HEK293 (cell line): ENCODE results near the gene UGT1A8.

Experiments
- CTCF ChIA-PET: fragments of 350-600 bp; formaldehyde crosslinking; extraction: SDS; loops from one replicate; lab custom pipeline; 2021; ENCODE audit warnings: antibody characterized with exemption; lab: Yijun Ruan, JAX
- POLR2A ChIA-PET: fragments of 300-600 bp; formaldehyde crosslinking; extraction: SDS; loops from one replicate; lab custom pipeline; 2020; ENCODE audit warnings: antibody characterized with exemption, inconsistent platforms; lab: Yijun Ruan, JAX
- H3K27ac ChIP-seq: fragments of 200-500 bp; sonication (Bioruptor generic); 2 replicates; pipeline ENCODE4 v1.5.1; 2014; ENCODE audit warnings: low read depth, low read length, control low read depth, inconsistent platforms; ENCODE audit errors: extremely low read depth
- H3K36me3 ChIP-seq, 2 experiments: fragments of 200-500 bp in 1 of 2; sonication (Bioruptor generic) in 1 of 2; 1 replicate in 1 of 2; 2 replicates in 1 of 2; pipeline ENCODE4 v1.5.1; 2014 to 2017; ENCODE audit warnings: inconsistent platforms in 2 of 2, low read length in 2 of 2; ENCODE audit not compliant: control insufficient read depth in 2 of 2, insufficient read depth in 1 of 2
- H3K4me1 ChIP-seq: fragments of 200-500 bp; sonication (Bioruptor generic); 2 replicates; pipeline ENCODE4 v1.5.1; 2014; ENCODE audit warnings: mild to moderate bottlenecking, low read length, inconsistent platforms; ENCODE audit not compliant: control insufficient read depth, insufficient read depth
- H3K4me3 ChIP-seq: 2 replicates; pipeline ENCODE4 v1.5.1; 2011; ENCODE audit warnings: low read depth, mild to moderate bottlenecking, control low read depth, low read length, moderate library complexity
- H3K9me3 ChIP-seq: fragments of 200-500 bp; sonication (Bioruptor generic); 2 replicates; pipeline ENCODE4 v1.5.1; 2014; ENCODE audit warnings: low read depth, low read length, inconsistent platforms; ENCODE audit not compliant: control insufficient read depth, insufficient read depth
- GLI4 ChIP-seq: fragments of 450-650 bp; formaldehyde crosslinking; IDR thresholded peaks from 2 replicates; pipeline ENCODE4 v1.5.1; 2016; ENCODE audit warnings: missing biosample characterization, missing genetic modification characterization
- GLIS2 ChIP-seq: fragments of 450-650 bp; formaldehyde crosslinking; IDR thresholded peaks from 2 replicates; pipeline ENCODE4 v1.5.1; 2016; ENCODE audit warnings: missing biosample characterization, missing genetic modification characterization
- KLF16 ChIP-seq: fragments of 450-650 bp; formaldehyde crosslinking; IDR thresholded peaks from 2 replicates; pipeline ENCODE4 v1.5.1; 2017; ENCODE audit warnings: missing biosample characterization, missing genetic modification characterization
- OSR2 ChIP-seq: fragments of 450-650 bp; formaldehyde crosslinking; IDR thresholded peaks from 2 replicates; pipeline ENCODE4 v1.5.1; 2016; ENCODE audit warnings: missing biosample characterization, missing genetic modification characterization
- SCRT1 ChIP-seq: fragments of 450-650 bp; formaldehyde crosslinking; IDR thresholded peaks from 2 replicates; pipeline ENCODE4 v1.5.1; 2016; ENCODE audit warnings: missing biosample characterization, missing genetic modification characterization, borderline replicate concordance
- ZBTB21 ChIP-seq: fragments of 450-650 bp; formaldehyde crosslinking; IDR thresholded peaks from 2 replicates; pipeline ENCODE4 v1.5.1; 2017; ENCODE audit warnings: missing biosample characterization, missing genetic modification characterization
- ZNF169 ChIP-seq: fragments of 450-650 bp; formaldehyde crosslinking; IDR thresholded peaks from 2 replicates; pipeline ENCODE4 v1.5.1; 2016; ENCODE audit warnings: missing biosample characterization, missing genetic modification characterization
- ZNF214 ChIP-seq: fragments of 450-650 bp; formaldehyde crosslinking; IDR thresholded peaks from 2 replicates; pipeline ENCODE4 v1.5.1; 2017; ENCODE audit warnings: missing biosample characterization, mild to moderate bottlenecking, missing genetic modification characterization, borderline replicate concordance
- ZNF302 ChIP-seq: fragments of 450-650 bp; formaldehyde crosslinking; IDR thresholded peaks from 2 replicates; pipeline ENCODE4 v1.5.1; 2016; ENCODE audit warnings: missing biosample characterization, missing genetic modification characterization, low read depth
- ZNF394 ChIP-seq: fragments of 450-650 bp; formaldehyde crosslinking; IDR thresholded peaks from 2 replicates; pipeline ENCODE4 v1.5.1; 2016; ENCODE audit warnings: missing biosample characterization, missing genetic modification characterization, mild to moderate bottlenecking, moderate library complexity, borderline replicate concordance
- ZNF510 ChIP-seq: fragments of 450-650 bp; formaldehyde crosslinking; IDR thresholded peaks from 2 replicates; pipeline ENCODE4 v1.5.1; 2018; ENCODE audit warnings: mild to moderate bottlenecking, missing genetic modification characterization, missing biosample characterization; ENCODE audit not compliant: insufficient replicate concordance
- ZNF555 ChIP-seq: fragments of 450-650 bp; formaldehyde crosslinking; conservative IDR thresholded peaks from 2 replicates; pipeline ENCODE4 v1.5.1; 2017; ENCODE audit warnings: missing biosample characterization, mild to moderate bottlenecking, missing genetic modification characterization, inconsistent platforms
- ZNF571 ChIP-seq: fragments of 450-650 bp; formaldehyde crosslinking; IDR thresholded peaks from 2 replicates; pipeline ENCODE4 v1.5.0; 2017; ENCODE audit warnings: missing biosample characterization, missing genetic modification characterization
- ZNF670 ChIP-seq: fragments of 450-650 bp; formaldehyde crosslinking; IDR thresholded peaks from 2 replicates; pipeline ENCODE4 v1.5.1; 2016; ENCODE audit warnings: missing biosample characterization, missing genetic modification characterization, low read depth
- ZNF768 ChIP-seq: fragments of 450-650 bp; formaldehyde crosslinking; IDR thresholded peaks from 2 replicates; pipeline ENCODE4 v1.5.1; 2018; ENCODE audit warnings: missing biosample characterization, mild to moderate bottlenecking, missing genetic modification characterization
- ZNF837 ChIP-seq: fragments of 450-650 bp; formaldehyde crosslinking; IDR thresholded peaks from 2 replicates; pipeline ENCODE4 v1.5.1; 2016; ENCODE audit warnings: missing biosample characterization, missing genetic modification characterization
- ZXDB ChIP-seq: fragments of 450-650 bp; formaldehyde crosslinking; IDR thresholded peaks from 2 replicates; pipeline ENCODE4 v1.5.1; 2016; ENCODE audit warnings: missing biosample characterization, missing genetic modification characterization
- TF ChIP-seq, protein P1 (sequence below): fragments of 450-650 bp; formaldehyde crosslinking; IDR thresholded peaks from 2 replicates; pipeline ENCODE4 v1.5.1; 2016; ENCODE audit warnings: missing biosample characterization, missing genetic modification characterization
- TF ChIP-seq, protein P2 (sequence below): fragments of 450-650 bp; formaldehyde crosslinking; IDR thresholded peaks from 2 replicates; pipeline ENCODE4 v1.5.1; 2017; ENCODE audit warnings: missing biosample characterization, missing genetic modification characterization
- TF ChIP-seq, protein P3 (sequence below): fragments of 450-650 bp; formaldehyde crosslinking; IDR thresholded peaks from 2 replicates; pipeline ENCODE4 v1.5.1; 2017; ENCODE audit warnings: missing biosample characterization, missing genetic modification characterization
- TF ChIP-seq, protein P4 (sequence below): fragments of 450-650 bp; formaldehyde crosslinking; IDR thresholded peaks from 2 replicates; pipeline ENCODE4 v1.5.1; 2016; ENCODE audit warnings: missing biosample characterization, missing genetic modification characterization

The UGT1A8 gene

DNA sequence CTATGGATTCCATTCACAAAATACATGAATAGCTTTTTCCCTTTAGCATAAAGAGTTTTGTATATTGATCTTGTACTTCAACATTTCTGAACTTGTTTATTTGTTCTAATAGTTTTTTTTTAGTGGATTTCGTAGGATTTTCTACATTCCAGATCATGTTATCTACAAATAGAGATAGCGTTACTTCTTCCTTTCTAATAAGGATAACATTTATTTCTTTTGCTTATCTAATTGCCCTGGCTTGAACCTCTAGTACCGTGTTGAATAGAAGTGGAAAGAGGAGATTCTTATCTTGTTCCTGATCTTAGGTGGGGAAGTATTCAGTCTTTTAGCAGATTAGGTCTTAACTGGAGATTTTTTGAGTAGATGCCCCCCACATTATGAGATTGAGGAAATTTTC is 84.8 kb downstream of the UGT1A8 start:
- no peaks in the 10 kb centered on the region for H3K36me3 ChIP-seq

DNA sequence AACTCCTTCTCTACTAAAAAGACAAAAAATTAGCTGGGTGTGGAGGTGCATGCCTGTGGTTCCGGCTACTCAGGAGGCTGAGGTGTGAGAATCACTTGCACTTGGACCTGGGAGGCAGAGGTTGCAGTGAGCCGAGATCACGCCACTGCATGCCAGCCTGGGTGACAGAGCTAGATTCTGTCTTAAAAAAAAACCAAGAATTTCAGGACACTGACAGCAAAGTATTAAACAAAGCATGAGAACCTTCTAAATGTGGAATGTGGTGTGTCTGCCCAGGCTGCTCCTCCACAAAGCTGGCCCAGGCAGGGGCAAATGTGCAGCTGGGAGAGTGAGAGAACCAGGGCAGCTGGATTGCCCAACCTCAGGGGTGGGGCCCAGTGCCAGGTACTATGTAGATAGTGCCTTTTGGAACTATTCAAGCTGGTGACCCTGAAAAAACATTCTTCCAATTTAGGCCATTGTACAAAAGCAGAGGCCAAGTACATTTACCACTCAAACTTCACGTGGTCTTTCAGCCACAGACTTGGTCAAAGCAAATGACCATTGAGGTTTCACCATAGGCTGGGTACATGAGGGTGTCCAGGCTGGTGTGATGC is 88.6 kb downstream of the UGT1A8 start:
- Histone ChIP-seq H3K27ac (no peak overlapping the region), H3K36me3 (no peaks in the 10 kb centered on the region), H3K9me3 (no peaks in the 10 kb centered on the region), H3K4me3 (no peak overlapping the region), H3K4me1 (no peaks in the 10 kb centered on the region)
- CTCF ChIA-PET = no interaction called here
- no peak for TF ChIP-seq ZNF169 (tag by site-specific recombination)
- TF ChIP-seq, protein P1, sequence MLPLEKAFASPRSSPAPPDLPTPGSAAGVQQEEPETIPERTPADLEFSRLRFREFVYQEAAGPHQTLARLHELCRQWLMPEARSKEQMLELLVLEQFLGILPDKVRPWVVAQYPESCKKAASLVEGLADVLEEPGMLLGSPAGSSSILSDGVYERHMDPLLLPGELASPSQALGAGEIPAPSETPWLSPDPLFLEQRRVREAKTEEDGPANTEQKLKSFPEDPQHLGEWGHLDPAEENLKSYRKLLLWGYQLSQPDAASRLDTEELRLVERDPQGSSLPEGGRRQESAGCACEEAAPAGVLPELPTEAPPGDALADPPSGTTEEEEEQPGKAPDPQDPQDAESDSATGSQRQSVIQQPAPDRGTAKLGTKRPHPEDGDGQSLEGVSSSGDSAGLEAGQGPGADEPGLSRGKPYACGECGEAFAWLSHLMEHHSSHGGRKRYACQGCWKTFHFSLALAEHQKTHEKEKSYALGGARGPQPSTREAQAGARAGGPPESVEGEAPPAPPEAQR = no peak
- TF ChIP-seq ZNF571 (tag by site-specific recombination) = no peak
- no peak for TF ChIP-seq ZXDB (tag by site-specific recombination)
- TF ChIP-seq, protein P2, sequence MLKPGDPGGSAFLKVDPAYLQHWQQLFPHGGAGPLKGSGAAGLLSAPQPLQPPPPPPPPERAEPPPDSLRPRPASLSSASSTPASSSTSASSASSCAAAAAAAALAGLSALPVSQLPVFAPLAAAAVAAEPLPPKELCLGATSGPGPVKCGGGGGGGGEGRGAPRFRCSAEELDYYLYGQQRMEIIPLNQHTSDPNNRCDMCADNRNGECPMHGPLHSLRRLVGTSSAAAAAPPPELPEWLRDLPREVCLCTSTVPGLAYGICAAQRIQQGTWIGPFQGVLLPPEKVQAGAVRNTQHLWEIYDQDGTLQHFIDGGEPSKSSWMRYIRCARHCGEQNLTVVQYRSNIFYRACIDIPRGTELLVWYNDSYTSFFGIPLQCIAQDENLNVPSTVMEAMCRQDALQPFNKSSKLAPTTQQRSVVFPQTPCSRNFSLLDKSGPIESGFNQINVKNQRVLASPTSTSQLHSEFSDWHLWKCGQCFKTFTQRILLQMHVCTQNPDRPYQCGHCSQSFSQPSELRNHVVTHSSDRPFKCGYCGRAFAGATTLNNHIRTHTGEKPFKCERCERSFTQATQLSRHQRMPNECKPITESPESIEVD = no peak
- TF ChIP-seq, protein P3, sequence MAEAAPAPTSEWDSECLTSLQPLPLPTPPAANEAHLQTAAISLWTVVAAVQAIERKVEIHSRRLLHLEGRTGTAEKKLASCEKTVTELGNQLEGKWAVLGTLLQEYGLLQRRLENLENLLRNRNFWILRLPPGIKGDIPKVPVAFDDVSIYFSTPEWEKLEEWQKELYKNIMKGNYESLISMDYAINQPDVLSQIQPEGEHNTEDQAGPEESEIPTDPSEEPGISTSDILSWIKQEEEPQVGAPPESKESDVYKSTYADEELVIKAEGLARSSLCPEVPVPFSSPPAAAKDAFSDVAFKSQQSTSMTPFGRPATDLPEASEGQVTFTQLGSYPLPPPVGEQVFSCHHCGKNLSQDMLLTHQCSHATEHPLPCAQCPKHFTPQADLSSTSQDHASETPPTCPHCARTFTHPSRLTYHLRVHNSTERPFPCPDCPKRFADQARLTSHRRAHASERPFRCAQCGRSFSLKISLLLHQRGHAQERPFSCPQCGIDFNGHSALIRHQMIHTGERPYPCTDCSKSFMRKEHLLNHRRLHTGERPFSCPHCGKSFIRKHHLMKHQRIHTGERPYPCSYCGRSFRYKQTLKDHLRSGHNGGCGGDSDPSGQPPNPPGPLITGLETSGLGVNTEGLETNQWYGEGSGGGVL = no peak
- TF ChIP-seq OSR2 (tag by site-specific recombination) = no peak
- no peak for TF ChIP-seq ZNF670 (tag by site-specific recombination)
- POLR2A ChIA-PET = no interaction called here

More for the DNA sequence above, 84.8 kb downstream of the UGT1A8 start:
- Histone ChIP-seq H3K9me3 (no peaks in the 10 kb centered on the region), H3K4me3 (no peak overlapping the region), H3K4me1 (0 out of 2 replicates have a peak, but pooled peaks cover 2% of the 10 kb centered on the region), H3K27ac (no peak overlapping the region)
- TF ChIP-seq ZBTB21 (no peak), ZNF302 (tag by site-specific recombination) (no peak), SCRT1 (tag by site-specific recombination) (no peak), GLIS2 (tag by site-specific recombination) (no peak), ZNF510 (no peak), ZNF214 (tag by site-specific recombination) (no peak), ZNF555 (tag by site-specific recombination) (no peak)
- TF ChIP-seq, protein P4, sequence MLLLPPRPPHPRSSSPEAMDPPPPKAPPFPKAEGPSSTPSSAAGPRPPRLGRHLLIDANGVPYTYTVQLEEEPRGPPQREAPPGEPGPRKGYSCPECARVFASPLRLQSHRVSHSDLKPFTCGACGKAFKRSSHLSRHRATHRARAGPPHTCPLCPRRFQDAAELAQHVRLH (tag by site-specific recombination) = no peak
- POLR2A ChIA-PET = no interaction called here
- CTCF ChIA-PET = interaction anchor here (0.6 kb wide), 1 partner anchor 110 kb away, joined by 3 read pairs; no protein-coding TSS in a partner anchor

DNA sequence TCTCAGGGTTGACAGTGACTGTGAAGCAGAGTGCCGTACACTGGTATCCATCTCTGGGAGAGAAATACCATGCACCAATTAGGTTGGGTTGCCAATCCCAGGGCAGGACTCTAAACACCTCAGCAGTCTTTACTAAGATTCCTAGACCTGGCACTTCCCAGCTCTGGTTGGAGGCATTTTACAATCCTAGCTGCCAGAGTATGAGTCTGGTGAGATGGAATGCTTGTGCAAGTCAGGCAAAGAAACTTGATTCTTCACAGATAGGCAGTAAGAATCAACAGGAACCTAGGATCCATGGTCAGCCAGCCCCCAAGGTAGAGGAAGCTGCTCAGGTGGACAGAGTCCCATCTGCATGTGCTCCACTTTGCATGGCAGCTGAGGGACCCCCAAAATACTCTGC is 89.3 kb downstream of the UGT1A8 start:
- Histone ChIP-seq H3K4me3 (no peak overlapping the region), H3K27ac (no peak overlapping the region), H3K9me3 (no peaks in the 10 kb centered on the region), H3K4me1 (no peaks in the 10 kb centered on the region), H3K36me3 (no peaks in the 10 kb centered on the region)
- CTCF ChIA-PET = interaction anchor here (0.6 to 0.7 kb wide), 2 partner anchors 231 to 432 kb away, joined by 3 to 4 read pairs; no protein-coding TSS in a partner anchor
- TF ChIP-seq KLF16 = no peak
- no peak for TF ChIP-seq GLI4 (tag by site-specific recombination)
- TF ChIP-seq ZNF837 (tag by site-specific recombination) = no peak
- TF ChIP-seq ZNF768 = no peak
- no peak for TF ChIP-seq ZNF394 (tag by site-specific recombination)
- POLR2A ChIA-PET = no interaction called here
